ENCODE measurements around the gene KCNN3.

The KCNN3 gene

DNA sequence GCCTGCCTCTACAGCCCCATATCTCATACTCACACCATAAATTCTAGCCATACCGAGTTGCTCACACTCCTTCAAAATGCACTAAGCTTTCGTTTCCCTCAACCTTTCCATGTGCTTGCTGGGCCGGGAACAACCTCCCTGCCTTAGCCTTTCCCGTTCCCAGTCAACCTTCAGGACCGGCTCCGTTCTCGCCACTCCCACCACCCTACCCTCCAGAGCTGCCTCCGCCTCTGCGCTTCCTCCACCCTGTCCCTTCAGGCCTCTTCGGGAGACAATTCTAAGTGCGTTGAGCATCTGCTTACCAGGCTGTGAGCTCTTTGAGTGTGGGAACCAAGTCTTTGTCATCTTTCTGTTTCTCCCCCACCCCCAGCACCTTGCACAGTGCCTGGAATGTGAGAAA is 31.6 kb downstream of the KCNN3 start:
- no peak for DNase-seq

DNA sequence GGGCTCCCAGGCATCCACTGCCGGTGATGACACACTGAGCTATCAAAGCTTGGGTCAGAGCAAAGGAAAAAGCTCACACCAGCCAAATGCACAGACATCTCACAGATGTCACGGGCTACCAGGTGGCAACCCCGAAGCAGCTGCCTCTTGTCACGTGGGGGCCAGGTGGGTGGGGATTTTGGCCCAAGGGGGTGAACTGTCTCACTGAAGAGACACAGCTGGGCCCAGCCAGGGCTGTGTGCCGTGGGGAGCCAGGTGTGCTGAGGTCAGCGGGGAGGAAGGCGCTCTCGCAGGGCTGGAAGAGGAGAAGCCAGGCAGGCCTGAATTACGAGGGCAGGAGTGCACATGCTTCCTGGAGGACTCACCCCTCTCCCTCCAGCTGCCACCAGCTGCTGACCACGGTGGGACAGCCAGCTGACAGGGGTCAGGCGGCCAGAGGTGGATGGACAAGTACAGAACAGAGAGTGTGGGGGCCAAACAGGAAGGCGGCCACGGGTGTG is 32.4 kb downstream of the KCNN3 start:
- DNase-seq, result no peak

DNA sequence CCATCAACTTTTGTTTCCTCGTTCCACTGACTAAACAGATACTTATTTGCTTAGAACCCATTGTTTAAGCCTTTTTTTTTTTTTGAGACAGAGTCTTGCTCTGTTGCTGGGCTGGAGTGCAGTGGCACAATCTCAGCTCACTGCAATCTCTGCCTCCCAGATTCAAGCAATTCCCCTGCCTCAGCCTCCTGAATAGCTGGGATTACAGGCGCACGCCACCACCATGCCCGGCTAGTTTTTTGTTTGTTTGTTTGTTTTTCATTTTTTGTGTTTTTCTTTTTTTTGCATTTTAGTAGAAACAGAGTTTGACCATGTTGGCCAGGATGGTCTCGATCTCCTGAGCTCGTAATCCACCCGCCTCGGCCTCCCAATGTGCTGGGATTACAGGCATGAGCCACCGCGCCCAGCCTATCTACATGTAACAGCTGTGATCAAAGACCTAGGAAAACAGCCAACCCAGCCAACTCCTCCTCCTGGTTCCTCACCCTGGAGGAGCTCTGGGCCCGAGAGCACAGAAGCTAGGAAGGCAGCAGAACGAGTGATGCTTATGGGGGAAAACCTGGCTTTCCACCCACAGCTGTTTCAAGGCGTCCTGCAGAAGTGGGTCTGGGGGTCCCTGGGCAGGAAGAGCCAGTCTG is 32.9 kb downstream of the KCNN3 start:
- DNase-seq, result peak; percentile 21

DNA sequence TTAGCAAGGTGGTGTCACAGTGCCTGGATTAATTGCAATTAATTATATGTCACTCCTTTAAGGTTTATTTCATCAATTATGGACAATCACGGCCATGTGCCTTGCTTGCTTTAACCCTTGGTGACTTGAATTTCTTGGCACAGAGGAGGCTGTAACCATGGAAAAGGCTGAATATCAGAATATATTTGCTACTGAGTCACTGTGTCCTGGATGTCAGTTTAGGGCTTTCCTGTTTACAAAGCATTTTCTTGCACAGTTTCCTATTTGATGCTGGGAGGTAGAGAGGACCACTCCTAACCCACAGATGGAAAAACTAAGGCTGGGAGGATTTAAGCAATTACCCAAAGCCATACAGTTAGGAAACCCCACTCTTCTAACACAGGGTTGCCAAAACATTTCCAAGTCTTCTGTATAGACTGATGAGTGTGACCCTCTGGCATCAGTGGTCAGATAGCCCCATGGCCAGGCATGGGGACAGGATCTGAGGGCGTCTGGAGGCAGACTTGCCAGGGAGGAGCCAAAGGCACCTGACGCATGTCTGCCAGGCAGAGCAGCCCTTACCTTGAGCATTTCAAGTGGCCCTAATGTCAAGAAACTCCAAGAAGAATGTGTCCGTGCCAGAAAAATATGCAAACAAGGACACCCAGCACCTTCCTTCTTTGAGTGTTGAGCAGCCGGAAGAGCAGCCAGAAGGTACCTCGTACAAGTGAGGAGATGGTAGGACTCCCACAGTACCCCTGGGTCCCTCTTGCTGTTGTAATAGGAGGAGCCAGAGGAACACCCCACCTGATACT is 34.4 kb downstream of the KCNN3 start:
- no peak for DNase-seq

DNA sequence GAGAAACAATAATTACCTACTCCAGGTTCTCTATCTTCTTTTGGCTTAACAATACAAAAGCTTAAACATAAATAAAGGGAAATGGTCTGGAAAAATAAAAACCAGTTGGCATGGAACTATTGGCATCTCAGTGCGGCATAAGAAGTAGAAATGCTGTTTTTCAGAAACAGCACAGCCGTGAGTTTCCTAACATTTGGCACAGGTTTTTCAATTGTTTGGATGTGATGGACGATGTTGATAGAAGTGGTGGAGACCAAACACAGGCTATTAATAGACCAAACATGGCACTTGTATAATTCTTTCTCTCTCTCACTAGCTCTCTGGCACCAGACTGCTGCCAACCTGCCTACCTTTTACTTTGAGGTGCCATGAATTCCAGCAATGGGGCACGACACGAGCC is 36.2 kb downstream of the KCNN3 start:
- DNase-seq, result no peak

DNA sequence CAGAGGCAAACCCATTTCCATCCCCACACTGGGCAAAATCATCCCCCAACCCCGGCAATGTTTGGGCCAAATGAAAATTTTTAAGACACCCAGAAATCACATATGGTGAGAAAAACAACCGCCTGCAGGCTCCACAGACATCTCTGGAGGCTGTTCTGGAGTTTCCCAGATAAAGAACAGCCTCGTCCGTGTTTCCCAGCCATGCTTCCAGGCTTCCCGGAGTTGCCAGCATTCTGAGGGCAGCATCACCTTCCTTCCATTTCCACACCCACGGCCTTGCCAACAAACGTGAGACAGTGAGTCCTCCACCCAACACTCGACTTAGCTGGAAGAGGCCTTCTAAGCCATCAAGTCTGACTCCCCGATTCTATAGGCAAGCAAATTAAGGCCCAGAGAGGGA is 36.9 kb downstream of the KCNN3 start:
- no peak for DNase-seq

DNA sequence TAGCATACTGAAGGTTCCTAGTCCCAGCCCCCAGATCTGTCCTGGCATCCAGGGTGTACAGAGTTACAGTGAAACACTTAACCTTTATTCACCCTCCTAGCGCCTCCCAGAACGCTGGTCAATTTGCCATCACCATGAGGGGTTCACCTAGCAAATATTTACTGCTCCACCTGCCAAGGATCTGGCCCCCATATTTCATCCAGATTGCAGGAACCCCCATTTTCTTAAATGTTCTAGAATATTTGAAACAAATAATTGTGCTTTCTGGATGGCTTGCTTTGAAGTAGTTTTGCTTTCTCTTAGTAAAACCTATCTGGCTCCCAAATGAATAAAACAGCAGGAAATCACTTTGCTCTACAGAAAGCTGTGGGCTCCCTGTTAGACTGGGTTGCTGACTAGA is 37.7 kb downstream of the KCNN3 start:
- no peak for DNase-seq

DNA sequence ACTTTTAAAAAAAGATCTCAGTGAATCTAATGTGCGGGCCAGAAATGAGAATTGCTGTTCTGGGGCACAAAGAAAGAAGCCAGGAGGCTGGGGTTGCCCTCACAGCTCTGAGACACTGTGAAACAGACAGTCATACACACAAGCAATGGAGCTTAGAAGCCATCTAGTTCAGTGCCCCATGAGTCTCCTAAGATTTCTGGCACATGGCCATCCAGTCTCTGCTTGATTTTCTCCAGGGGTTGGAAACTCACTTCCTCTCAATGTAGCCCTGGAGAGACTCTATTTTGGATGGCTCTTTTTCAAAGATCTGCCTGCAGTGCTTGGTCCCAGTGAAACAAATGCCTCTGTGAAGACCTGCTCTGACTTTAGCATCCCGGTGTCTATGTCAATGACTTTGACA is 38.6 kb downstream of the KCNN3 start:
- DNase-seq, result no peak

DNA sequence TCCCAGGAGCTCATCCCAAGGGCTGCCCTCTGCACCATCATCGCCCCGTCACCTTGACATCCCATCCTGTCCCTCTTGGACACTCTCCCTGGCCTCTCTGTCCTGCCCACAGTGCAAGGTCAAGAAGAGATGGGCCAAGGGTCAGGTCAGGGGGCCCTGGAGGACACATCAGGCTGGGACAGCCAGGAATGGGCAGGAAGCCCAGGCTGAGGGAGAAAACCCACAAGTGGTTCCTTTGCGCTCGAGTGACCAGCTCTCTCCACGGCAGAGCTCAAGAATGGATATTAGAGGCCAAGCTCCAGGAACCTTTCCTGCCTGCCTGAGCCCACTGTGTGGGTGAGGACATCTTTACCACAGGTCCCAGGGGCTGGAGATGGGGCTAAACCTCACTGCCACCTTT is 41.0 kb downstream of the KCNN3 start:
- DNase-seq, result no peak

DNA sequence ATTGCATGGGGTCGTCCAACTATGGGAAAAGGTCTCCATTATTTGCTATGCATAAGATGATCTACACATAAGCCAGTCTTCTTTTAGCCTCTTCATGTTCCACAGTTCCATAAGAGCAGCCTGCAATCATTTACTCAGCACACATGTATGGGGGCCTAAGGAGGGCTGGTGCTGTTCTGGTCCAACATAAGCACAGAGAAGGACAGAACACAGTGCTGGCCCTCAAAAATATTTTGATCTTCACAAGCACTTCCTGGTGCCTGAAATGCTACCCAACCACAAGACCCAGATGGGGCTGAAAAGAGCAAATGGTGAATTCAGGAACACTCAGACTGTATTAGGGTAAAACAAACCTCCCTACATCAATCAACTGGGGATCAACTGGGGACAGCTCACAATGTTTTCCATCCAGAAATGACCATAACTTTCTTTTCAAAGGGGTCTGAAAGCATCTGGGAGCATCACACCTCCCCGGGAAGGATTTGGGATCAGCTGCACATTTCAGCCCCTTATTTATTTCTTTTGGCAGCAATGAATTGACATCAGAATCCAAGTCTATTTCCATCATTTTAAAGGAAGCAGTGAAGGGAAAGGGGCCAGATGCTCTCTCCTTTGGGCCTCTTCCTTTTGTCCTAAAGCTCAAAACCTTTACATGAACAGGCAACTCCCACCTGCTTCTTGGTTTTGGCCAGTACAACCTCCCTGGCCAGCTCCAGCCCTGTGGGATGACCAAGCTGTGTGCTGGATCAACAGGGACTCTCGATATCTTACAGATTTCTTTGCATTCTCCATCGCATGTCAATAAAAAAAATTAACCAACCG is 45.7 kb downstream of the KCNN3 start:
- no peak for DNase-seq

DNA sequence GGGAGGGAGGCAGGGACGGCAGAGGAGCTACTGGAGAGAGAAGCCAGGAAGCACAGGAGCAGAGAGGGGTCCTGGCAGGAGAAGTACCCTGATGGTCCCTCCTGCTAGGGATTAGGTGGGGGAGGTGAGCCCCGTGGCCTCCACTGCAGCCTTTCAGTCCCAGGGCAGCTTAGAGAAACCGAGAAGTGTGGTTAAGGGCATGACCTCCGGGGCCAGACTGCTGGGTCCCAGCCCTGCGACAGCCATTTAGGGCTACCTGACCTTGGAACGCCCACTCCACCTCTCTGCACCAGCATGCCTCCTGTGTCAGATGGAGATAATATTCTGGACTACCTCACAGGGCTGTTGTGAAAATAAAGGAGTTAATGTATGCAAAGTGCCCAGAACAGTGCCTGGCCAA is 47.4 kb downstream of the KCNN3 start:
- no peak for DNase-seq

DNA sequence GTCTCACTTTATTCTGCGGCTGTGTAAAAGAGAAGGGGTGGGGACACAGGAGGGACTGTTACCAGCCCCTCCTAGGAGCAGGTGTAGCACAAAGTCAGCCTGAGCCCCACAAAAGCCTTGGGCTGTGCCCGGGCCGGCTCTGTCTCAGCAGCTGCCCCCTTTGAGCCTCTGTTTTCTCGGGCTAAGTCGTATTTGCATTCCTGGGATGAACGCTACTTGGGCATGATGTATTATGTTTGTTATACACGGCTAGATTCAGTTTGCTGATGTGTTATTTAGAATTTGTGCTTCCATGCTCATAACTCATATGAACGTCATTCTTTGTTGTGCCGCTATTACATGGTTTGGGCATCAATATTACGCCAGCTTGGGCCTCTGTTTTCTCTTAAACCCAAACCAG is 47.8 kb downstream of the KCNN3 start:
- no peak for DNase-seq

DNA sequence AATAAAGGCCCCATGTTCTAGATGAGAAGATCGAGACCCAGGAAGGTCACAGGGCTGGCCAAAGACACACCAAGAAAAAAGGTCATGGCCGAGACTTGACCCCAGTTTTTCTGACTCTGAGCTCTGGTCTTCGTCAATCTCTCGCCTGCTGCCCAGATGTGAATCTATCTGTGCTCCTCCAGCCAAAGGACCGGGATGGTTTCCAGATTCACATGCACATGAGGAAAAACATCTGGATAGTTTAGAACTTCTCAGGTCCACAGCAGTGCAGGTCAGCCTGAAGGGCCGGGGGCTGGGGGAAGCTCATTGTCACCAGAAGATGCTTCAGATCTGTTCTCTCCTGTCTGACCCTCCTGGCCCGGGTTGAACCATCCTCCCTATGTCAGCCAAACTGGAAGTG is 49.0 kb downstream of the KCNN3 start:
- no peak for DNase-seq

DNA sequence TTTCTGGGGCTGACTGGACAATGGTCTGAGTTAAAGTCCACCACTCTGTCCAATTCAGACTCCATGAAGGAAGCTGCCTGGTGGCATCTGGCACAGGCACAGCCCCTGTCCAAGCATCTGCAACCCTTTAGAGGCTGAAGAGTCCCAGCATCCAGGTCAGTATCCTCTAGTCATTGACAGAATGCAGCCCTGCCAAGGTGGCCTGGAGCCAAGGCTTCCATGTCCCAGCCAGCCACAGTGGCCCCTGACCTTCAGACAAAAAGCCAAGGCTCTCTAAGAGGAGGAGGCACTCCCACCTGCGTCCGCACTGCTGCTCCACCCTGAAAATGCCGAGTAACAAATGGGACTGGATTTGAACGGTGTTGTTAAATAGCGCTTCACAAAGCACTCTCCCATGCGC is 49.4 kb downstream of the KCNN3 start:
- DNase-seq, result no peak

DNA sequence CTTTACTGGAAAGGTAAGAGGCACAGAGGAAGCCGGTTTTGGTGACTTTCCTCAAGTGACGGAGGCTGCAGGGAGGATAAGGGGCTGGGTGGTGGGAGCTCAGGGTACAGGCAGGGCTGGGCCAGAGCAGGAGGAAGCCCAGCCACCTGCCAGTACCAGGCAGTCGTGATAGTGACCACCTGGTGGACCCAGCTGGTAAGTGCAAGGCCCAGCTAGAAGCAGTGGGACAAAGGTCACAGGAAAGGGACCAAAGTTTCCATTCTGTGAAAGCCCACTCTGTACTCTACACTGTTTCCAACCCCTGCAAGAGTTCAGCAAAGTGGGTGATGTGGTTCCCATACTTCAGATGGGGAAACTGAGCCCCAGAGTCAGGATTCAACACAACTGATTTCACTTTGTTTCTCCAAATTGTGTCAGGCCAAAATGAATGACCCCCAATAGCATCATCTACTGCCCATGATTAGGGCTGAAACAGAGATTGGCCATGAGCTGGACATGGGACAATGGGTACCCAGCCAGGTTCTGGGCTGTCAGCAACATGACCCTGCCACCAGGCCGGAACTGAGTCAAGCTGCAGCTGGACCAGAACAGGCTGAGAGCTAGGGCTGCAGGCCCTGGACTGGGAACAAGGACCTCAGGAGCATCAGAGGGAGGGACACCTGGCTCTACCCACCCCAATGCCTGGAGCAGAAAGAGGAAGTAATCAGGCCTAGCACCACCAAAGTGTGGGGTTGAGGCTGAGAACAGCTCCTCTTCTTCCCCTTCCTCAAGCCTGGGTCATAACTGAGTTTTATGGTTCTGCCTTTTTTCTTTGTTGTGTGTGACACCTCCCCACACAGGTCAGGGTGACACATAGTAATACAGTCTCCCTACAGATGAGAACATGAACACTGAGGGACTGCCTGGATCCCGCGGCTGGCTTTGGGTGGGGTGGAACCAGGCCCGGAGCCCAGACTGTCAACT is 50.2 kb downstream of the KCNN3 start:
- peak; percentile 30 for DNase-seq

DNA sequence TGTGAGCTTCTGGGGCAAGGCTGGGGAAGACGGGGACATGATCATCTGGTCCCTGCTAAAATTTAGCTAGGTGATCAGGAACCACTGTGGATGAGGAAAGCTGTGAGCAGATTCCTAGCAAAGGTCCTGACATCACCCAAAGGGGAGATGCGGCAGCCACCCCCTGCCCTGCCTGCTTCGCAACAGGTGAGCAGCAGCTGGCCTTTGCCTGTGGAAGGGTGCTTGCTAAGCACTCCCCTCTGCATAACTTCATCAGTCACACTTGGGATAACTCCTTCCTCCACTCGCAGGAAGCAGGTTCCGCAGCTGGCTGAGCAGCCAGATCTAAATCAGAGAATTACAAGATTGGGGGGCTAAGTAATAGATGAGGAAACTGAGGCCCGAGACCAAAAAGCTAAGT is 51.2 kb downstream of the KCNN3 start:
- DNase-seq, result no peak

DNA sequence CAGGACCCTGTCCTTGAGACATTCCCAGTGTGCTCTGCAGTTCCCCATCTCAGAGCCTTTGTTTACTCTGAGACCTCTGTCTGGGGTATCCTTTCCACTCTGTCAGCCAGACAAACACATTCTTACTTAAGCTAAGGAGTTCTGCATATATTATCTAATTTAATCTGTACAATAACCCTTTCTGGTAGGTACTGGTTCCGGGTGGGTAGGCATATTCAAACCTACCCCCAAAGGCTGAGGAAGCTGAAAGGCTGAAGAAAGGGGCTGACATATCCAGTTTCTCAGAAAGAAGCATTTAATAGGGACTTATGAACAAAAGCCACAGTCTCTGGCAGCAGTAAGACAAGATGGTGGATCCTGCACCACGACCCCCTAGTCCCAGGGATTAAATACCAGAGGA is 53.1 kb downstream of the KCNN3 start:
- no peak for DNase-seq

DNA sequence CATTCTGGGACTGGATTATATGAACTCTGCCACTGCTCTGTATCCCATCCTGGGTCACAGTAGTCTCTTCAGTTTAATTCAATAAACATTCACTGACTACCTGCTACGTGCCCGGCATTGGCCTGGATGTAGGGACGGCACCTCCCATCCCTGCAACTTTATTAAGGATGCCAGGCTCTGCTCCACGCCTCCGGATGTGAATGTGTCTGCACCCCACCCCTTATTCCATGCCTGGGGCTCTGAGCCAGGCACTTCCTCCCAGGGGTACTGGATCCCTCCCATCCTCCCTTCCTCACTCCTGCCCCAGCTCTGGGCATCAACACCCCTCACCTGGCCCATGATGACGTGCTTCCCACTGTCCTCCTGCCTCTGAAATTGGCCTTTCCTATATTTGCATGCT is 53.7 kb downstream of the KCNN3 start:
- DNase-seq, result no peak

DNA sequence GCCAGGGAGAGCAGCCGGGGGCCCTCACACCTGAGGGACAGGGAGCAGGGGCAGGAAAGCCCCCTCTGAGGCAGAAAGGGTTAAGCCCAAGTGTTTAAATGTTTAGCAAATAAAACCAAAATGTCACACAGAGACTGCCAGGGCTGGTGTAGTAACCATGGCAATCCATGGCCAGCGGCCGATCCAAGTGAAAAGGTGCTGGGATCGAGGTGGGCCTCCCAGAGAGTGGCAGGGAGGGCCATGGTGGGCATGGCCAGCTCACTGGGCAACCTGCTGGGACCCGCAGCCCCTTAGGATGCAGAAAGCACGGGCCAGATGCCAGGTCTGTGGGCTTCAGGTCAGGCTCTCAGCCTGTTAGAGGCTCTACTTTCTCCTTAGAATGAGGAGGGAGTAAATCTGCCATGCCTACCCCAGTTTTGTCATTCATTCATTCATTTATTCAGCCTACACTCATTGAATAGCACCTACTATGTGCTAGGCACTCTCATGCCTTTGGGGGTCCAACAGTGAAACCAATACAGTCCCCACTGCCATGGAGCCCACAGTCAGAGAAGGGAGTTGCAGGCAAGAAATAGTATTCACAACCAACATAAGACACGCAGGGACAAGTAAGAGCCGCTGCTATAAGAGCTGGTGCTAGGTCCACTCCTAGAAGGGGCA is 56.1 kb downstream of the KCNN3 start:
- no peak for DNase-seq

DNA sequence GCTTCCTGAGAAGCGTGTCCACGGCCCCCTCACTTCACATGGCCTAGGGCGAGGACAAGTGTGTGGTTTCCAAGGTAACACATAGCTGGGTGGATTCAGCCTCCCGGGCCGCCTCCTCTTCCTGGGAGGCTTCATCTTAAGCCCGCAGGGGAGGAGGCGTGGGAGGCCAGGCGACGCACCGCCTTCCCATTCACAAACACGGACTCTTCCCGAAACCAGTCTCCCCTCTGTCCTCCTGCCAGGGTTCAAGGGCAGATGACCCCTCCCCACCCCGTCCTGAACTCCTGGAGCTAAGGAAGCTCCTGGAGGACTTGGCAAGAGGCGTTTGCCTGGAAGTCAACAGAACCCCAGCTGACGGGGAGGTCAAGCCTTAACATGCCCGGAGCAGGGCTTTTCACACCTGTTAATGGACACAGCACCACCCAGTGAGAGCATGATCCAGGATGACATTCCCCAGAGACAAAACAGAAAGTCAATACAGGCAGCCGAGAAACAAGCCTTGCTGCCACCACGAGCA is 56.7 kb downstream of the KCNN3 start:
- no peak for DNase-seq

DNA sequence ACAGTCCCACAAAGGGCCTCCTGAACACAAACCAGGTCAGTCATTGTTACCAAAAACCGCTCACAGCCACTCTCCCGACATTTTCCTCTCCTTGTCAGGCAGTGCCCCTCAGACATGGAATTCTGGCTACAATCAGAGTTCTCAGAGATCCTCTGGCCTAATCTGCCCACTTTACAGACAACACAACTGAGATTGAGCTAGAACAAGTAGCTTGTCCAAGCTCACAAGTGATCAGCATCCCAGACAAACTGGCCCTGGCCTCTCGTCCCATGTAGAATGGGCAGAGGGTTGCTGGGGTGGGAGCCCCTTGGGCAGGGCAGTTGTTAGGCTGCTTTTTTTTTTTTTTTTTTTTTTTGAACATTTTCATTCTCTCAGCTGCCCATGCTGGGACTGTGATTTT is 57.2 kb downstream of the KCNN3 start:
- no peak for DNase-seq

DNA sequence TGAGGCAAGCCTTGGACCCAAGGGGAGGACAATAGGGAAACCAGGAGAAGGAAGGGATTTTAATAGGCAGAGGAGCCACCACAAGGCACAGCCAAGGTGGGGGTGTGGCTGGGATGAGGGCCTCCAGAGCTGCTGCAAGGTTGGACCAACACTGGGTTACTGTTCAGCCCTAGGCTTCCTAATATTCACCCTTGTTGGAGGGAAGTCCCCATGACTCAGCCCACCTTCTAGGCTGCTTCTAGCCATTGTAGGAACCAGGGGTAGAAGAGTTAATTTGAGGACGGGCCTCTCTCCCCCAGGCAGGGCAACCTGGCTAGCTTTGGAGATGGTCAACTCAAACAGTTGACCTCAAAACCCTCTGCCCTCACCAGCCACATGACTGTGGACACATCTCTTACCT is 59.5 kb downstream of the KCNN3 start:
- DNase-seq, result no peak
